Endothelial cell of umbilical vein (primary cell): ENCODE results near the gene COTL1. TPM values are rescaled to one million over a fixed set of nuclear protein-coding genes. Genes with fewer than 3 reads are reported as not detected.

Experiments
- BruUV-seq: library from RNA; stranded (reverse); fragments of 400-500 nt; replicated peaks from 2 replicates; lab custom pipeline; 2021; lab: Mats Ljungman, UMichigan
- CTCF ChIA-PET: fragments of 300-600, 350-600 bp; sonication (Branson Sonifier 250); formaldehyde crosslinking; loops from one replicate; lab custom pipeline; 2021; ENCODE audit warnings: antibody characterized with exemption, inconsistent platforms; lab: Charles Lee
- POLR2A ChIA-PET: fragments of 300-600, 350-600 bp; sonication (Branson Sonifier 250); formaldehyde crosslinking; loops from one replicate; lab custom pipeline; 2021; ENCODE audit warnings: antibody characterized with exemption, inconsistent platforms; lab: Charles Lee
- DNase-seq: peaks from one replicate; pipeline ENCODE4 v3.0.0-alpha.2; 2011; ENCODE audit warnings: low read depth, low spot score
- FAIRE-seq: peaks from 2 replicates; lab custom pipeline; 2011; peaks lifted over from hg19 to GRCh38; lab: Jason Lieb, UNC
- H2AFZ ChIP-seq: 2 replicates; pipeline ENCODE4 v1.6.0; 2012; ENCODE audit warnings: low read depth, low read length, control low read depth, inconsistent platforms
- H3K27ac ChIP-seq: 2 replicates; pipeline ENCODE4 v1.5.1; 2011; ENCODE audit warnings: low read depth, mild to moderate bottlenecking, control low read depth, low read length, moderate library complexity; ENCODE audit not compliant: insufficient read depth
- H3K27me3 ChIP-seq, 2 experiments: 2 replicates each; pipeline versions ENCODE4 v1.6.0 to v1.6.1; 2011; ENCODE audit warnings: low read length in 2 of 2, mixed read lengths in 1 of 2; ENCODE audit not compliant: control insufficient read depth in 2 of 2, insufficient read depth in 2 of 2
- H3K36me3 ChIP-seq, 2 experiments: 2 replicates in 1 of 2; 3 replicates in 1 of 2; pipeline ENCODE4 v1.5.1; 2011; ENCODE audit warnings: low read length in 2 of 2, mild to moderate bottlenecking in 1 of 2, moderate library complexity in 1 of 2; ENCODE audit not compliant: control insufficient read depth in 2 of 2, insufficient read depth in 2 of 2; ENCODE audit errors: extremely low read depth in 1 of 2
- H3K4me1 ChIP-seq: 3 replicates; pipeline ENCODE4 v1.5.1; 2011; ENCODE audit warnings: mild to moderate bottlenecking, low read length; ENCODE audit not compliant: control insufficient read depth, insufficient read depth; ENCODE audit errors: extremely low read depth
- H3K4me2 ChIP-seq: 2 replicates; pipeline ENCODE4 v1.6.1; 2011; ENCODE audit warnings: low read length, control low read depth, mixed read lengths; ENCODE audit not compliant: insufficient read depth
- H3K4me3 ChIP-seq, 3 experiments: fragments of 200-600 bp in 1 of 3; sonication (generic), shearing (Covaris generic) in 1 of 3; replicated peaks in 1 of 3; 2 replicates each; pipeline ENCODE4 v1.5.1; 2011 to 2016; ENCODE audit warnings: control low read depth in 3 of 3, low read length in 3 of 3, mild to moderate bottlenecking in 2 of 3, inconsistent platforms in 1 of 3, low read depth in 1 of 3, moderate library complexity in 1 of 3; ENCODE audit not compliant: insufficient read depth in 1 of 3
- H3K79me2 ChIP-seq: 2 replicates; pipeline ENCODE4 v1.6.0; 2012; ENCODE audit warnings: low read length, inconsistent platforms; ENCODE audit not compliant: control insufficient read depth, insufficient read depth
- H3K9ac ChIP-seq: replicated peaks from 2 replicates; pipeline ENCODE3; 2011; ENCODE audit warnings: low read length, control low read depth; ENCODE audit not compliant: insufficient read depth; ENCODE audit errors: extremely low read depth
- H3K9me1 ChIP-seq: replicated peaks from 3 replicates; pipeline ENCODE4 v1.6.0; 2011; ENCODE audit warnings: mild to moderate bottlenecking, low read length; ENCODE audit not compliant: control insufficient read depth, insufficient read depth; ENCODE audit errors: extremely low read depth
- H3K9me3 ChIP-seq: replicated peaks from 2 replicates; pipeline ENCODE4 v1.5.1; 2012; ENCODE audit warnings: low read length, inconsistent platforms; ENCODE audit not compliant: control insufficient read depth, insufficient read depth
- H4K20me1 ChIP-seq: replicated peaks from 2 replicates; pipeline ENCODE3; 2011; ENCODE audit warnings: mild to moderate bottlenecking, low read length; ENCODE audit not compliant: control insufficient read depth, insufficient read depth; ENCODE audit errors: extremely low read depth
- EZH2 ChIP-seq: IDR thresholded peaks from 2 replicates; pipeline ENCODE4 v1.6.1; 2012; ENCODE audit warnings: borderline replicate concordance, low read depth, mild to moderate bottlenecking, moderate library complexity, low read length, inconsistent platforms; ENCODE audit not compliant: severe bottlenecking
- FOS ChIP-seq: IDR thresholded peaks from 2 replicates; pipeline ENCODE4 v1.6.1; 2011; ENCODE audit warnings: mild to moderate bottlenecking, low read length, moderate library complexity, borderline replicate concordance; ENCODE audit not compliant: insufficient read depth
- GATA2 ChIP-seq: IDR thresholded peaks from 2 replicates; pipeline ENCODE4 v1.7.0; 2011; ENCODE audit warnings: low read depth, mild to moderate bottlenecking, moderate library complexity, mixed read lengths, low read length; ENCODE audit not compliant: insufficient read length, insufficient read depth
- JUN ChIP-seq: IDR thresholded peaks from 2 replicates; pipeline ENCODE4 v1.6.1; 2011; ENCODE audit warnings: borderline replicate concordance, low read depth; ENCODE audit not compliant: insufficient read length, insufficient read depth
- MYC ChIP-seq: IDR thresholded peaks from one replicate; pipeline ENCODE4 v1.6.1; 2011; ENCODE audit warnings: mild to moderate bottlenecking, low read depth, low read length
- POLR2A ChIP-seq: IDR thresholded peaks from 2 replicates; pipeline ENCODE4 v1.6.1; 2012; ENCODE audit warnings: low read depth, mild to moderate bottlenecking, control low read depth, low read length
- POLR2AphosphoS5 ChIP-seq: IDR thresholded peaks from 2 replicates; pipeline ENCODE4 v1.6.1; 2012; ENCODE audit warnings: low read depth, mild to moderate bottlenecking, control low read depth, low read length, moderate library complexity; ENCODE audit not compliant: insufficient read depth
- dilution Hi-C: fragments of 300-500 bp; cut with MboI; formaldehyde crosslinking; loops from one replicate; pipeline ENCODE4 v1.15.0; 2019; ENCODE audit warnings: low sequenced_read_pairs; ENCODE audit not compliant: extremely low pct_ligation_motif_present
- intact Hi-C: fragments of 100-400 bp; cut with micrococcal nuclease; formaldehyde crosslinking; loops from one replicate; pipeline ENCODE4 v1.10.0; 2022
- polyA plus RNA-seq, 4 experiments: library from polyadenylated mRNA; depleted of rRNA in 3 of 4; stranded (reverse) in 3 of 4; unstranded in 1 of 4; fragments of >200 nt; gene quantifications; 2 replicates each; pipeline versions ENCODE4 v1.2.1 to v1.2.3, GENCODE V29; 2011 to 2012; ENCODE audit warnings: missing spikeins in 1 of 4
- total RNA-seq: library from RNA; stranded (reverse); gene quantifications from 2 replicates; pipeline ENCODE4 v1.2.3, GENCODE V29; 2021
- TF ChIP-seq, protein P1 (sequence below), 2 donors: IDR thresholded peaks; 1 replicate in 1 of 2; 2 replicates in 1 of 2; pipeline ENCODE4 v1.5.1; 2011; ENCODE audit warnings: low read length in 2 of 2, mild to moderate bottlenecking in 2 of 2, moderate library complexity in 2 of 2, control low read depth in 1 of 2, inconsistent platforms in 1 of 2, low read depth in 1 of 2; ENCODE audit not compliant: insufficient read depth in 1 of 2; ENCODE audit errors: extremely low read depth in 1 of 2
- TF ChIP-seq, protein P2 (sequence below): IDR thresholded peaks from 2 replicates; pipeline ENCODE4 v1.6.1; 2011; ENCODE audit not compliant: insufficient read depth, insufficient read length

COTL1 gene
- total and polyA plus RNA-seq, 2 donors (not counting 3 experiments of a cell fraction or from before 2014, with no cell fraction given): 90.0 to 200 TPM

DNA sequence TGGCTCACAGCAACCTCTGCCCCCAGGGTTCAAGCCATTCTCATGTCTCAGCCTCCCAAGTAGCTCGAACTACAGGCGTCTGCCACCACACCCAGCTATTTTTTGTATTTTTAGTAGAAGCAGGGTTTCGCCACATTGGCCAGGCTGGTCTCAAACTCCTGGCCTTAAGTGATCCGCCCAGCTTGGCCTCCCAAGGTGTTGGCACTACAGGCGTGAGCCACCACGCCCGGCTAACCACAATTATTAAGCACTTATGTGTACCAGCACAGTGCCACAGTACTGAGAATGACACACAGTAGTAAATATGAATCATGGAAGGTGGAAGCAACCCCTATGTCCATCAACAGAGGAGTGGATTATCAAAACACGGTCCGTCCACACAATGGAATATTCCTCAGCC lies 49.8 kb downstream of the COTL1 start:
- no peaks in the 10 kb centered on the region for H3K27me3 ChIP-seq
- peaks cover 0 to 20% of the 10 kb centered on the region in 2 experiments for H3K36me3 ChIP-seq
- H3K9me1 ChIP-seq: no peaks in the 10 kb centered on the region
- ChIA-PET POLR2A (no interaction called here), CTCF (interaction anchor here (1.4 to 1.9 kb wide), 2 partner anchors 16 to 30 kb away, joined by 3 to 5 read pairs; no protein-coding TSS in a partner anchor)
- H2AFZ ChIP-seq: no peak overlapping the region
- TF ChIP-seq POLR2A: no peak
- TF ChIP-seq MYC: no peak
- TF ChIP-seq, protein P1, sequence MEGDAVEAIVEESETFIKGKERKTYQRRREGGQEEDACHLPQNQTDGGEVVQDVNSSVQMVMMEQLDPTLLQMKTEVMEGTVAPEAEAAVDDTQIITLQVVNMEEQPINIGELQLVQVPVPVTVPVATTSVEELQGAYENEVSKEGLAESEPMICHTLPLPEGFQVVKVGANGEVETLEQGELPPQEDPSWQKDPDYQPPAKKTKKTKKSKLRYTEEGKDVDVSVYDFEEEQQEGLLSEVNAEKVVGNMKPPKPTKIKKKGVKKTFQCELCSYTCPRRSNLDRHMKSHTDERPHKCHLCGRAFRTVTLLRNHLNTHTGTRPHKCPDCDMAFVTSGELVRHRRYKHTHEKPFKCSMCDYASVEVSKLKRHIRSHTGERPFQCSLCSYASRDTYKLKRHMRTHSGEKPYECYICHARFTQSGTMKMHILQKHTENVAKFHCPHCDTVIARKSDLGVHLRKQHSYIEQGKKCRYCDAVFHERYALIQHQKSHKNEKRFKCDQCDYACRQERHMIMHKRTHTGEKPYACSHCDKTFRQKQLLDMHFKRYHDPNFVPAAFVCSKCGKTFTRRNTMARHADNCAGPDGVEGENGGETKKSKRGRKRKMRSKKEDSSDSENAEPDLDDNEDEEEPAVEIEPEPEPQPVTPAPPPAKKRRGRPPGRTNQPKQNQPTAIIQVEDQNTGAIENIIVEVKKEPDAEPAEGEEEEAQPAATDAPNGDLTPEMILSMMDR (IDR thresholded peaks at IDR 0.05; ENCODE audit: extremely low read depth in 1 of 2, insufficient read depth in 1 of 2, low read depth in 1 of 2, low read length in 2 of 2): no peak
- no peak for TF ChIP-seq JUN
- no peak for TF ChIP-seq GATA2
- TF ChIP-seq FOS: no peak
- no peak for TF ChIP-seq POLR2AphosphoS5
- TF ChIP-seq, protein P2, sequence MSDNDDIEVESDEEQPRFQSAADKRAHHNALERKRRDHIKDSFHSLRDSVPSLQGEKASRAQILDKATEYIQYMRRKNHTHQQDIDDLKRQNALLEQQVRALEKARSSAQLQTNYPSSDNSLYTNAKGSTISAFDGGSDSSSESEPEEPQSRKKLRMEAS: no peak
- TF ChIP-seq EZH2: no peak
- dilution Hi-C loops: no loop called here
- H4K20me1 ChIP-seq: no peaks in the 10 kb centered on the region
- DNase-seq: no peak
- FAIRE-seq: no peak
- no peak overlapping the region for H3K4me2 ChIP-seq
- no peaks in the 10 kb centered on the region for H3K9me3 ChIP-seq
- no peak overlapping the region for H3K4me3 ChIP-seq
- H3K4me1 ChIP-seq: no peaks in the 10 kb centered on the region
- H3K27ac ChIP-seq: no peak overlapping the region
- BruUV-seq: no TSS peak
- no peak overlapping the region for H3K9ac ChIP-seq
- intact Hi-C loops: no loop called here
- H3K79me2 ChIP-seq: peaks cover 8% of the 10 kb centered on the region
